SHP77 (cell line): ENCODE results near the gene ANO9.
"Not testable (repeated sequence)": the region's sequence is repeated elsewhere in the genome, so short reads cannot be mapped to it uniquely, and the experiment has no call there.

Experiments used
- DNase-seq, 2 experiments: peaks; one replicate each; lab custom pipeline; 2025; lab: John Stamatoyannopoulos, UW

The ANO9 gene

DNA sequence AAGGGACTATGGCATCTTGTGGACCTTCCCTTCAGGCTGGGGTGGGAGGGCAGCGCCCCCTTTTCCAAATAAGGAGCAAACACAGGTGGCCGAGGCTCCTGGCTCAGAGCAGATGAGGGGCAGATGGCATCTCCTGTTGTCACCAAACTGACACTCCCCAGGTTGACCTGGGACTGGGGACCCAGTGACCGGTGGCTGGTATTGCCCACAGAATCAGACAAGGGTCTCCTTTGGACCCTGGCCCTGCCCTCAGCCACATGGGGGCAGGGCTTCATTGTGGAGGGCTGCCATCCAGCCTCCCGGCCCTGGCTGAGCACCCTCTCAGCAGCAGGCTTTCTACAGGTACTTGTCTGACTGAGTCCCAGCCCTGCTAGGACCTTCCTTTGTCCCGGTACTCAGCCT is 26.2 kb downstream of the ANO9 start:
- DNase-seq: no peak

DNA sequence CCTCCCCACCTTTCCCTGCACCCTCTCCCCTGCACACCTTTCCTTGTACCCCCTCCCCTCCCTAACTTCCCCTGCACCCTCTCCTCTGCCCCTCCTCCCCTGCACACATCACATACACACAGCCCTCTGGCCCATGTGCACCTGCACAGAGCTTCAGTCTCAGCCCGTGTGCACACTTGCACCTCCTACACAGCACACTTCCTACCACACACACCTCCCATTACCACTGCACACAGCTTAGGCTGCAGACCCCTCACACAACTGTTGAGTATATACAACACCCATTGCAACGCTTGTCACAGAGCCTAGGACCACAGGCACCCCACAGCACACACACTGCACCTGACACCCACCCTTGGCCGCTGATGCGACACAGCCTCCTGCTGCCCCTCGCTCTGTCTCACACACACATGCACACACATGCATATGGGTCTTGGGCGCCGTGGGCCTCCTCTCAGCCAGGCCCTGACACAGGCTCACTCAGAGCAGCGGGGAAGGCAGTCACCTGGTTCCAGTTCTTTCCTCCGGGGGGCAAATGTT is 27.4 kb downstream of the ANO9 start:
- DNase-seq: no peak

DNA sequence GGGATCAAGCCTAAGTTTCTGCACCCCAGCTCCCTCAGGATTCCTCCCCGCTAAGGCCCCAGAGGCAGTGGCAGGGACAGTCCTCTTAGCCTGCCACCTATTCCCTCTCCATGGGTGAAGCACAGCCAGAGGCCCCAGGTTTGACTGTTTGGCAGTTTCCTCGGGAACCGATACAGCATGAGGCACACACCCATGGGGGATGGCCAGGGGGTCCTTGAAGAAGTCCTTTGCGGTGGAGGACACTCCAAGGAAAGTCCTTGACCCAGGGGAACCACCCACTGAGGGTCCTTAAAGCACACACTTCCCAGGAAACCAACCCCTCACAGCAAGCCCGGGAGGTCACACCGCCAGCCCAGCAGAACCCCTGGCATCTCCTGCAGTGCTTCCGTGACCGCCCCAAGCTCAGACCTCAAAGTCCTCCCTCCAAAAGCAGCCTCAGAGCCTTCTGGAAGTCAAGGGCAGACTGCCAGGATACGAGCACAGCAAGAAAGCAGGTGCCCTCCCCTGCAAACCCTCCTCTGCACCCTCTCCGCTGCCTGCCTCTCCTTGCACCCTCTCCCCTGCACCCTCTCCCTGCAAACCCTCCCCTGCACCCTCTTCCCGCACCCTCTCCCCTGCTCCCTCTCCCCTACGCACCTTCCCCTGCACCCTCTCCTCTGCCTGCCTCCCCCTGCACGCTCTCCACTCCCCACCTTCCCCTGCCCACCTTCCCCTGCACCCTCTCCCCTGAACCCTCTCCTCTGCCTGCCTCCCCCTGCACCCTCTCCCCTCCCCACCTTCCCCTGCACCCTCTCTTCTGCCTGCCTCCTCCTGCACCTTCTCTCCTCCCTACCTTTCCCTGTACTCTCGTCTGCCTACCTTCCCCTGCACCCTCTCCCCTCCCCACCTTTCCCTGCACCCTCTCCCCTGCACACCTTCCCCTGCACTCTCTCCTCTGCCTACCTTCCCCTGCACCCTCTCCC is 28.4 kb downstream of the ANO9 start:
- DNase-seq: no peak

DNA sequence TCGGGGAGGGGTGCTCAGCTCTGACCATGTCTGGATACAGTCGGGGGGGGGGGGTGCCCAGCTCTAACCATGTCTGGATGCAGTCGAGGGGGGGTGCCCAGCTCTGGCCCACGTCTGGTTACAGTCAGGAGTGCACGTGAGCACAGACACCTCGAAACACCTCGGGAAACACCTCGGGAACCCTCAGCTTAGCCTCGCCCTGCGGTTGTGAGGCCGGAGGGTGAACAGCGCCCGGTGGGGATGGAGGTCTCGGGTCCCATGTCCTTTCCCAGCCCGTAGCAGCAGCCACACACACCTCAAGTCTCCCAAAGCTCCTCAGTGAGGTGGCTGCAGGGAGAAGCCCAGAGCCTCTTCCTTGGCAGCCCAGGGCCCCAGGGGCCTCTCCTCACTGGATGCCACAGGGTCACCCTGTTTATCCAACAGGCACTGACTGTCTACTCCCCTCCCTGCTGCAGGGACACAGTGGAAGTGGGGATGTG is 29.1 kb downstream of the ANO9 start:
- DNase-seq: no peak

DNA sequence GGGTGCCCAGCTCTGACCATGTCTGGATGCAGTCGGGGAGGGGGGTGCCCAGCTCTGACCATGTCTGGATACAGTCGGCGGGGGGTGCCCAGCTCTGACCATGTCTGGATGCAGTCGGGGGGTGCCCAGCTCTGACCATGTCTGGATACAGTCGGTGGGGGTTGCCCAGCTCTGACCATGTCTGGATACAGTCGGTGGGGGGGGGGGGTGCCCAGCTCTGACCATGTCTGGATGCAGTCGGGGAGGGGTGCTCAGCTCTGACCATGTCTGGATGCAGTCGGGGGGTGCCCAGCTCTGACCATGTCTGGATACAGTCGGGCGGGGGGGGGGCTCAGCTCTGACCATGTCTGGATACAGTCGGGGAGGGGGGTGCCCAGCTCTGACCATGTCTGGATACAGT is 30.3 kb downstream of the ANO9 start:
- DNase-seq: not testable (repeated sequence)

DNA sequence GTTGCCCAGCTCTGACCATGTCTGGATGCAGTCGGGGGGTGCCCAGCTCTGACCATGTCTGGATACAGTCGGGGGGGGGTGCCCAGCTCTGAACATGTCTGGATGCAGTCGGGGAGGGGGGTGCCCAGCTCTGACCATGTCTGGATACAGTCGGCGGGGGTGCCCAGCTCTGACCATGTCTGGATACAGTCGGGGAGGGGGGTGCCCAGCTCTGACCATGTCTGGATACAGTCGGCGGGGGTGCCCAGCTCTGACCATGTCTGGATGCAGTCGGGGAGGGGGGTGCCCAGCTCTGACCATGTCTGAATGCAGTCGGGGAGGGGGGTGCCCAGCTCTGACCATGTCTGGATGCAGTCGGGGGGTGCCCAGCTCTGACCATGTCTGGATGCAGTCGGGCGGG is 31.1 kb downstream of the ANO9 start:
- not testable (repeated sequence) for DNase-seq

DNA sequence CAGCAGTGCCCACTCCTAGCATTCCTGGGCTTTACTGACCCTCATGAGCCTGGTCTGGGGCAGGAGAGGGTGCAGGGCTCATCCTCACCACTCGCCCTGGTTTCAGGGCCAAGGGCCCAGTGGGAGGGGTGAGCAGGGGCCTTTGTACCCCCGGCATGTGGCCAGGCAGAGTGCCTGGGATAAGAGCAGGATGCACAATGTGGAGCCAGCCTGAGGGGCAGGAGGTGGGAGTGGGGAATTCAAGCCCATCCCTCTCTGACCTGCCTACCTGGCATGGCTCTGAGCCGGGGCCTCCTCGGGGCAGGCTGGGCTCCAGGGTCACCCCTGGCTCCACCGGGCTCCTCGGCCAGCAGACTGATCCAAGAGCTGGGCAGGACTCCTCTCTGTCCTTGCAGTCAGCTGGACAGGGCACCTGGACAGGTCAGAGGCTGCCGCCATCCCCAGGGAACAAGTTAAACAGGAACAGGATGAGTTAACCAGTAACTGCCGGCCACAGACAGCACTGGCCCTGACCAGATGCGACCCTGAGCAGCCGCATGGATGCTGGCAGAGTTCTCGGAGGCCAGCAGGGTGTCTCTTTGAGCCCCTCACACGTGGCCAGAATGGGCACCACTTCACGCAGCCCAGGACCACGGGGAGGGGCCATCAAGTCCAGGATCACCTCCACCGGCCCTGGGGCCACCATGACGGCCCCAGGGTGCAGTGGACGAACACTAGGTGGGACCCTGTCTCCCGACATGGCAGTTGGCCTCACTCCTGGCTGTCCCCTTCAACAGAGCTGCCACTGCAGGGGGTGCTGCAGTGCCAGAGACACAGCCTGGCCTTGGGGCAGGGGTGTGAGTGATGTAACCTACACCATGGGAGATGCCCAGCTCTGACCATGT is 32.0 kb downstream of the ANO9 start:
- DNase-seq: no peak

DNA sequence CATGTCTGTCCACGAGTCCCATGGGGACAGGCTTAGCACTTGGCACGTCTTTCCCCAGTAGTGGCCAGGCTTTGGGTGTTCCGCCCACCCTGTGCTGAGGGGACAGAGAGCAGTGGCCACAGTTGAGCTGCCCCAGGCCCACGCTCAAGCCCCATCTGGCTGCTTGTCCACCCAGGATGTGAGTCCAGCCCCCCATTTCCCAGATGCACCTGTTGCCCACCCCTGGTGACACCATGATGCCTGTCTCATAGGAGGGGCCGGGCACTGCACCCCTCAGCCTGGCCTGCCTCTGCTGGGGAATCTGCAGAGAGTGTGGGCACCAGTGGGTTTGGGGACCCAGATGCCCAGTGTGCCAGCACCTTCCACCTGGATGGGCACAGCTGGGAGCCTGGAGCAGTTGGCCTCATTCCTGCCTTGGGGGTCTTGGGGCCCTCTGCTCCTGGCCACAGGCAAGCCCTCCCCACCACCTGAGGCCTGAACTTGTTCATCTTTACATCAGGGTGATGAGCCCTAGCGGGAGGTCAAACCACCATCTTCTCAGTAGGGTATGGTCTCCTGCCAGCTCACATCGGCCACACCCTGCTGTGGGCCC is 32.7 kb downstream of the ANO9 start:
- DNase-seq: no peak

DNA sequence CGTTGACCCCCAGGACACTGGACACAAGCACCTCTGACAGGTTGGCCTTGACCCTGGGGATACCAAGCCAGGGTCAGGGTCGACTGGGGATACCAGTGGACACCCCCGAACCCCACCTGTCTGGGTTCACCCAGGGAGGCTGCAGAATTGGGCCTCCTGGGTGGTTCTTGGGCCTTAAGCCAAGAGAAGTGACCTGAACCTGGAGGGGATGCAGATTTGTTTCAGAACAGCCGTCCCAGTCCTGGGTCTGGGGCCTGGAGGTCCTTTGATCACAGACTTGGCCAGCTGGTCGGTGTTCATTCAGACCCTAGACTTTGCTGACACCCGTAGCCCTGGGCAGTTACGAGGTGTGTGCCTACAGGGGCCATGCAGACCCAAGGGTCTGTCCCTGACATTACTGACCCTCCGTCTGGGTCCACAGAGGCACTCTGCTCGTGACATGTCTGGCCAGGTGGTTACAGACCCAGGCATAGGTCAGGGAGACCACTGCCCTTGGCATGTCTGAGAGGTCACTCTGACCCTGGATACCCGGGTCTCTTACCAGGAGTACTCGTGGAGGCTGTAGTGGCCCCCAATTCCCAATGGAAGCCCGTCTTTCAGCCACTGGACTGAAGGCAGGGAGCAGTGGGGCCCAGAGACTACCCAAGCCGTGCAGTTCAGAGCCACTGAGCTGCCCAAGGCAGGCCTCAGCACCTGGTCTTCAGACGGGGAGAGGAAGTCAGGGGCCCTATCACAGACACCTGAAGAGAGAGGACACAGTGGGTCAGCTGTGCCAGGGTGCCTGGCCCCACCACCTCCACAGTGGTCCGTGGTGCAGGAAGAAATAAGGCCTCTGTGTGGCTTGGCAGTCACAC is 33.4 kb downstream of the ANO9 start:
- no peak for DNase-seq

DNA sequence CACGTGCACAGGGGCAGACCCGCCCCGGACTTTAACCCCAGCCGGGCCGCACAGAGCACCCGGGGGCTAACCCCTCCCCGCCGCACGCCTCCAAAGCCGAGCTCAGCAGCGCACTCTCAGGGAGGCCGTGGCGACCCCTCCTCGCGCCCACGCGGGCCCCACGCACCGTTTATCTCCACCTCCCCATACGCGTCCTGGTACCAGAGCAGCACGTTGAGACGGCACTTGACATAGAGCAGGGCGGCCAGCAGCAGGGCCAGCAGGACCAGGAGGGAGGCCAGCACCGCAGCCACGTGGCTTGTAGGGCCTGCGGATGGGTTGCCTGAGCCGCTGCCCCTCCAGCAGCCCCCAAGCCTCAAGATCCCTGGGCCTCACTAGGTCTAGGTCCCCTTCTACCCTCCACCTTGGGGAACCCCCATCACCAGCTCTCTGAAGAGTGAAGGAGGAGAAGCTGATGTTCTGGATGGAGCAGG is 34.1 kb downstream of the ANO9 start:
- DNase-seq: no peak

DNA sequence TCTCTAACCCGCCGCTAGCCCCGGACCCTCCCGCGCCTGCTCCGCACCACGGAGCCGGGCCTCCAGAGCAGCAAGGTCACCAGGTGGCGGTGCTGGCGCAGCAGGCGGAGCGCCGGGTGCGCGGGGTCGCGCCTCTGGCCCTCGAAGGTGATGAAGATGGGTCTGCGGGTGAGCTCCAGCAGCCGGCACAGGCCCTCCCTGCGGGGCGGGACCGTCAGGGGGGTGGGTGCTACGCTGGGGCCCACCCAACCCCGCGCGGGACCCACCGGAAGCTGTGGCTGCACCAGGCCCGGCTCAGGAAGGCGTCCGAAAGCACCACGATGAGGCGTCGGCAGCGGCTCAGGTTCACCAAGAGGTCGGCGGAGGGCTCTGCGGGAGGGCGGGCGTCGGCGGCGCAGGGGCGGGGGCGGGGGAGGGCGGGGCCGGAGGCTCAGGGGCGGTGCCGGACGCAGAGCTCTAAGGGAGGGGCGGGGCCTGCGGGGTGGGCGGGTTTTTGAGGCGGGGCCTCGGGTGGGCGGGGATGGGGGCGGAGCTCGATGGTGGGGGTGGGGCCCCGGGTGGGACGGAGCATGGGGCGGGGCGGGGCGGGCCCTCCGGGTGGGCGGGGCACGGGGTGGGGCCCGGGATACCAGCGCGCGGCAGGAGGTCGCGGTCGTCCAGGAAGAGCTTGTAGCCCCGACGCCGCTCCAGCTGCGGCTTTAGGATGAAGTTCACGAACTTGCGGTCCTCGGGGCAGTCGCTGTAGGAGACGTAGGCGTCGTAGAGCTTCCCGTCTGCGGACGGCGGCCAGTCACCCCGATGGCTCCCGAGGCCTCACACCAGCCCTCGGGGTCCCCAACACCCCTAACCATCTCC is 34.8 kb downstream of the ANO9 start:
- peak in 1 of 2 experiments; percentile 43 for DNase-seq

DNA sequence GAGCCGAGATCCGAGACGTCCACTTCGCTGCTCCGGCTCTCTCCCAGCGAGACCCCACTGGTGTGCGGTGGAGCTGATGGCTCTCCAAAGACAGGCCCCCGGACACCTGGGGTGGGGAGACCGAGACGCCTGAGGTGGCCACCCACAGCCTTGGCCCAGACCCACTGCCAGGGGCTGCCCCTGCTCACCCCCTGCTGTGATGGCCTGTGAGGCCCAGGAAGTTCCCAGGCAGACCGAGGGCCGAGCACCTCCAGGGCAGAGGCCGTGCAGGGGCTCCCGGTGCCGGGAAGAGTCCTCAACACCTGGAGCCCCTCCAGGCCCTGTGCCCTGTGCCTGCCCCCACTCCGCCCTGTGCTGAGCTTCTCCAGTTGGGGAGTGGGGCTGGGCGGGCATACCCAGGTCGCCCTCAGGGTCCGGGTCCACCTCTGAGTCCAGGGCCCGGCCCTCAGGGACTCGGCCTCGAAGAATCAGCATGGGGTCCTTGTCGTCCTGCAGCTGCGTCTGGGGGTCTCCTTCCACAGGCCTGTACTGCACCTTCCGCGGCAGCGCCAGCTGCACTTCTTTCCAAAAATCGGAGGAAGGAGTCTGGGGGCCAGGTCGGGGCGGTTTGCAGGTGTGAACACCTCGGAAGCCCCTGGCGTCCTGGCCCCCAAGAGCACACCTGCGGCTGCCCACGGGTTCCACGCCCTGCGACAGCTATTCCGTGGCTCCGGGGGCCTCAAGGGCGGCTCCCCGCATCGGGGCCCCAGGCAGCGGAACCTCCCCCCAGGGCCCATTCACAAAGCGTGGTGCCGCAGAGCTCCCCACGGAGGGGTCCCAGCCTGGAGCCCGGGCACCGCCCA is 35.6 kb downstream of the ANO9 start:
- DNase-seq: no peak

DNA sequence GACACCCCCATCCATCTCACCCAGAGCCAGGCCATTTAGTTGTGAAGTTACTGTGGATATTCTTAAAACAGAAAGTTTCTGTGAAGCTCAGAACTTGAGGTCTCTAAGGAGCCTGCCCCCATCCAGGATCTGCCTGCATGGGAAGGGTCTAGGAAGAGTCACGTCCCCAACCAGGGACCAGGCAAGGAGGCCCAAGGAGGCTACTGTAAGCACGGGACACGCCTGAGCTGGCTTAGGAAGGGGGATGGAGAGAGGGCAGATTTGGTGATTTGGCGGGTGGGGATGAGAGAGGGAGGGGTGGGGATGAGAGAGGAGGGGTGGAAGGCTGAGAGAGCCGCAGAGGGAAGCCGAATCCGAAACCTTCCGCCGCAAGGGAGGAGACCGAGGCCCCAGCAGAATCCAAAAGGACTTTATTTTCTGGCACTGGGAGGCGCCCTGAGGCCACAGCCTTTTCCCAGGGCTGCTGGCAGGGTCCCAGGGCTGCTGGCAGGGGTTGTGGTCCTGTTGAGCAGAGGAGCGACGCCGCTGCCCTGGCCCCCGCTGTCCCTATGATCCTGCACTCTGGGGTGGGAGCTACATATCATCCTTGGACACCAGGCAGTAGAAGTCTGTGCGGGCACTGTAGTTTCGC is 36.4 kb downstream of the ANO9 start:
- no peak for DNase-seq

DNA sequence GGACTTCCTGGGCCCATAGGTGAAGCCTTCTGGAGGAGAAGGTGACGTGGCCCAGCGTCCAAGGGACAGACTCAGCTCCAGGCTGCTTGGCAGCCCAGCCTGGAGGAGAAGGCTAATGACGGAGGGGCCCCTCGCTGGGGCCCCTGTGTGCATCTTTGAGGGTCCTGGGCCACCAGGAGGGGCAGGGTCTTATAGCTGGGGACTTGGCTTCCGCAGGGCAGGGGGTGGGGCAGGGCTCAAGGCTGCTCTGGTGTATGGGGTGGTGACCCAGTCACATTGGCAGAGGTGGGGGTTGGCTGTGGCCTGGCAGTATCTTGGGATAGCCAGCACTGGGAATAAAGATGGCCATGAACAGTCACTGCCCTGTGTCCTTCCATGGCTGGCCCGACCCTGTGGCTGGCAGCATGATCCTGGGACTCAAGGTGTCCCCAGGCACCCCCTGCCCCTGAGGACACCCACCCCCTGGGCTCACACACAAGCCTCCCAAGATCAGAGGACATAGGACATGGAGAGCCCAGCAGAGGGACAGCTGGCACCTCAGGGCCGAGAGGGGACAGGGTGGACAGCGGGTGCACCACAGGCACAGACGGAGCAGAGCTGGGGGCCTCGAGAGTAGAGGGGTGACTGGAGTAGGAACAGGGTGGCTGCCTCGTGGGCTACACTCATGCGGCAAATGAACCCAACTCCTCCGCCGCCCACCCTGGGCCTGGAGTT is 37.1 kb downstream of the ANO9 start:
- DNase-seq: no peak

DNA sequence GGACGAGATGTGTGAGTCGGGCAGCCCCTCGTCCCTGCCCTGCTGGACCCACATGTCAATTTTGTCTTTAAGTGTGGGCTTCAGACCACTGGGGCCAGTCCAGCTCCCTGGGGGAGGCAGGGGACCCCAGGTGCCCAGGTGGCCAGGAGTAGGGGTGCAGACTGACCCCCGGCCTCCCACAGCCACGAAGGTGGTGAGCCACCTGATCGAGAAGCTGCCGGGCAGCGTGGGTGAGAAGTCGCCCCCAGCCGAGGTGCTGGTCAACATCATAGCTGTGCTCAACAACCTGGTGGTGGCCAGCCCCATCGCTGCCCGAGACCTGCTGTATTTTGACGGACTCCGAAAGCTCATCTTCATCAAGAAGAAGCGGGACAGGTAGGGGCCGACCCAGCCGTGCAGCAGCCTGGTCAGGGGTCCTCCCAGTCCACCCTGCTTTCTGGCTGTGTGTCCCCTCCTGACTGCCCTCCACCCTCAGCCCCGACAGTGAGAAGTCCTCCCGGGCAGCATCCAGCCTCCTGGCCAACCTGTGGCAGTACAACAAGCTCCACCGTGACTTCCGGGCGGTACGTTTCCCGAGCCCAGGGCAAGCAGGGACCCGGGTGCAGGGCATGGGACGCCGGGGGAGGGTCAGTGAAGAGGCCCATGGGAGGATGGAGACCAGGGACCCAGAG is 37.9 kb downstream of the ANO9 start:
- no peak for DNase-seq

DNA sequence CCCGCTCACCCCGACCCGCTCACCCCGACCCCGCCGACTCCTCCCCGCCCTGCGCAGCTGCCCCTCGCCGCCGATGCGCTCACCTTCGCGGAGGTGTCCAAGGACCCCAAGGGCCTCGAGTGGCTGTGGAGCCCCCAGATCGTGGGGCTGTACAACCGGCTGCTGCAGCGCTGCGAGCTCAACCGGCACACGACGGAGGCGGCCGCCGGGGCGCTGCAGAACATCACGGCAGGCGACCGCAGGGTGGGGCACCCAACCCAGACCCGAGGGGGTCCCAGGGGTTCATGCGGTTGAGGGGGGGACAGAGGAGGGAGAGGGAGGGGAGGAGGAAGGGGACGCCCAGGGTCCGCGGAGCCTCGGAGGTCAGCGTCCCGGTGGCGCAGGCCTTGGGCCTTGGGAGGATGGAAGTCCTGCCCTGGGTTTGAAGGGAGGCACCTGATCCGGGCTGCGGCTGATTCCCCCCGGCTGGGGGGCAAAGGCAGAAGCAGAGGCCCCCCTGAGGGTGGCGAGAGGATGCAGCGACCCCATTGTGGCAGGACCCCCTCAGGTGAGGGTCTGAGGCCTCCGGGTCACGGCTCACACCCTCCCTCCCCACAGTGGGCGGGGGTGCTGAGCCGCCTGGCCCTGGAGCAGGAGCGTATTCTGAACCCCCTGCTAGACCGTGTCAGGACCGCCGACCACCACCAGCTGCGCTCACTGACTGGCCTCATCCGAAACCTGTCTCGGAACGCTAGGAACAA is 38.6 kb downstream of the ANO9 start:
- DNase-seq: no peak

DNA sequence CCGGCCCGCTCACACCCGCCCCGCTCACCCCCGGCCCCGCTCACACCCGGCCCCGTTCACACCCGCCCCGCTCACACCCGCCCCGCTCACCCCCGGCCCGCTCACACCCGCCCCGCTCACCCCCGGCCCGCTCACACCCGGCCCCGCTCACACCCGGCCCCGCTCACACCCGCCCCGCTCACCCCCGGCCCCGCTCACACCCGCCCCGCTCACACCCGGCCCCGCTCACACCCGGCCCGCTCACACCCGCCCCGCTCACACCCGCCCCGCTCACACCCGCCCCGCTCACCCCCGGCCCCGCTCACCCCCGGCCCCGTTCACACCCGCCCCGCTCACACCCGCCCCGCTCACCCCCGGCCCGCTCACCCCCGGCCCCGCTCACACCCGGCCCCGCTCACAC is 40.6 kb downstream of the ANO9 start:
- DNase-seq: not testable (repeated sequence)
